ENCODE data around the gene CYP1A1.
"Not testable (repeated sequence)": the region's sequence is repeated elsewhere in the genome, so short reads cannot be mapped to it uniquely, and the experiment has no call there.

CYP1A1 gene

DNA sequence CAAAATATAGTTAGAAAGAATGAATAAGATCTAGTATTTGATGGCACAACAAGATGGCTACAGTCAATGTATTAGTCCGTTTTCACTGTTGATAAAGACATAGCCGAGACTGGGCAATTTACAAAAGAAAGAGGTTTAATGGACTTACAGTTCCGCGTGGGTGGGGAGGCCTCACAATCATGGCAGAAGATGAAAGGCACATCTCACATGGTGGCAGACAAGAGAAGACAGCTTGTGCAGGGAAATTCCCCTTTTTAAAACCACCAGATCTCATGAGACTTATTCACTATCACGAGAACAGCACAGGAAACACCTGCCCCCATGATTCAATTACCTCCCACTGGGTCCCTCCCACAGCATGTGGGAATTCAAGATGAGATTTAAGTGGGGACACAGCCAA lies 12.9 kb upstream of the CYP1A1 start:
- DNase-seq (ENCODE audit: low read depth in 2 of 2) = not testable (repeated sequence)

- no peak for DNase-seq (ENCODE audit: low read depth in 2 of 2)
These were observed 10.0 kb upstream of the CYP1A1 start for GRCh38 chr15:74735305-74735704.

DNA sequence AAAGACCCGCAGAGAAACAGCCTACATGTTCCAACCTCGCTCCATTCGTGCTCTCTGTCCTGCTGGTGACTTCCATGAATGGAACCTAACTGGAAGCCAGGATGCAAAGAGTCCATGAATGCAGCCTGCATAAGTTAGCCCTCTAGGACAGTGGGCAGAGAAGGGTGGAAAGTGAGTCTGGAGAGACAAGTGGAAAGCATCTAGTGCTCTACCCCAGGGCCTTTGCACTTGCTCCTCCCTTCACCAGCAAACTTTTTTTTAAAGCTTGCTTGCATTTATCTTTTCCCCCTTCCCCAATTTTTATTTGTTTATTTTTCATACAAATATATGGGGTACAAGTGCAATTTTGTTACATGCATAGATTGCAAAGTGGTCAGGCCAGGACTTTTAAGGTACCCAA lies 7.9 kb upstream of the CYP1A1 start:
- no peak for DNase-seq (ENCODE audit: low read depth in 2 of 2)

DNA sequence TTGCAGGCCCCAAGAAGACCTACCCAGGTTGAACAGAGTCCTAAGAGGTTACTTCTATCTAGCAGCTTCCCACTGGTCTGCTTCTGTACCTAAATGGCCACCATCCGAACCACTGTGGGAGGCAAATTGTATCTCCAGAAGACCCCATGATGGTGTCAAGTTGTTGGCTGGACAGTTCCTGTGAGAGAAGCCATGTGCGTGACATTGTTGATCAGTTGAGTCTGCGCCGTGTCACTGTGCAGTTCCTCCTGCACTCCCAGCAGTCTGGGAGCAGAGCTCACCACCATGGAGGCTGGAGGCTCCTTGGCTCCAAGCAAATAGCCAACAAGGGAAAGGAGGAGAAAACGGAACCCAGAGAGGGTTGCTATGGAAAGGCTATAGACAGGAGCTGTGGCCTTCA lies 7.5 kb upstream of the CYP1A1 start:
- no peak for DNase-seq (ENCODE audit: low read depth in 2 of 2)

GRCh38 chr15:74730619-74731316 lies 5.4 kb upstream of the CYP1A1 start:
- no peak for DNase-seq (ENCODE audit: low read depth in 2 of 2)

DNA sequence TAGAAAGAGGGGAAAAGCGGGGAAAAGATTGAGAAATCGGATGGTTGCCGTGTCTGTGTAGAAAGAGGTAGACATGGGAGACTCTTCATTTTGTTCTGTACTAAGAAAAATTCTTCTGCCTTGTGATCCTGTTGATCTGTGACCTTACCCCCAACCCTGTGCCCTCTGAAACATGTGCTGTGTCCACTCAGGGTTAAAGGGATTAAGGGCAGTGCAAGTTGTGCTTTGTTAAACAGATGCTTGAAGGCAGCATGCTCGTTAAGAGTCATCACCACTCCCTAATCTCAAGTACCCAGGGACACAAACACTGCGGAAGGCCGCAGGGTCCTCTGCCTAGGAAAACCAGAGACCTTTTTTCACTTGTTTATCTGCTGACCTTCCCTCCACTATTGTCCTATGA lies 4.0 kb upstream of the CYP1A1 start:
- DNase-seq (ENCODE audit: low read depth in 2 of 2) = not testable (repeated sequence)

DNA sequence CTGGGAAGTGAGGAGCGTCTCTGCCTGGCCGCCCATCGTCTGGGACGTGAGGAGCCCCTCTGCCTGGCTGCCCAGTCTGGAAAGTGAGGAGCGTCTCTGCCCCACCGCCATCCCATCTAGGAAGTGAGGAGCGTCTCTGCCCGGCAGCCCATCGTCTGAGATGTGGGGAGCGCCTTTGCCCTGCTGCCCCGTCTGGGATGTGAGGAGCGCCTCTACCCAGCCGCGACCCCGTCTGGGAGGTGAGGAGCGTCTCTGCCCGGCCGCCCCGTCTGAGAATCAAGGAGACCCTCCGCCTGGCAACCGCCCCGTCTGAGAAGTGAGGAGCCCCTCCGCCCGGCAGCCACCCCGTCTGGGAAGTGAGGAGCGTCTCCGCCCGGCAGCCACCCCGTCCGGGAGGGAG lies 3.4 kb upstream of the CYP1A1 start:
- DNase-seq (ENCODE audit: low read depth in 2 of 2) = not testable (repeated sequence)

DNA sequence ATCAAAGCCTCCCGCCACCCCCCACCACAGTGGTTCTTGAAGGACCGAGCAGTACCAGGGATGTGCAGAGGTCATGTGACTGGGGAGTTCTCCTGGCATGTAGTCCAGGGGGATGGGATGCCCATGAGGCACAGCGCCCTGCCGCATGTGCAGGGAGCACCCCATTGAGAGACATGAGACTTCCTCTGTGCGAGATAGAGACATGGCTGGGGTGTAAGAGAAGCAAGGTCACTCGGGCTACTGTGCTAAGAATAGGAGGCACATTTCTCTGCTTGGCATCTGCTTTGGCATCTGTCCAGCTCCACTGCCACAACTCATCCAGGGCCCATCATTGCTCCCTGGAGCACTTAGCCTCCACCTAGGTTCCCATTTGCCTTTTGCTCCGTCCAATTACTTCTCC lies 2.4 kb upstream of the CYP1A1 start:
- no peak for DNase-seq (ENCODE audit: low read depth in 2 of 2)

- peak in 1 of 2 donors; percentile 7 for DNase-seq (ENCODE audit: low read depth in 2 of 2)
These were observed 1.4 kb upstream of the CYP1A1 start for GRCh38 chr15:74726774-74727164.

DNA sequence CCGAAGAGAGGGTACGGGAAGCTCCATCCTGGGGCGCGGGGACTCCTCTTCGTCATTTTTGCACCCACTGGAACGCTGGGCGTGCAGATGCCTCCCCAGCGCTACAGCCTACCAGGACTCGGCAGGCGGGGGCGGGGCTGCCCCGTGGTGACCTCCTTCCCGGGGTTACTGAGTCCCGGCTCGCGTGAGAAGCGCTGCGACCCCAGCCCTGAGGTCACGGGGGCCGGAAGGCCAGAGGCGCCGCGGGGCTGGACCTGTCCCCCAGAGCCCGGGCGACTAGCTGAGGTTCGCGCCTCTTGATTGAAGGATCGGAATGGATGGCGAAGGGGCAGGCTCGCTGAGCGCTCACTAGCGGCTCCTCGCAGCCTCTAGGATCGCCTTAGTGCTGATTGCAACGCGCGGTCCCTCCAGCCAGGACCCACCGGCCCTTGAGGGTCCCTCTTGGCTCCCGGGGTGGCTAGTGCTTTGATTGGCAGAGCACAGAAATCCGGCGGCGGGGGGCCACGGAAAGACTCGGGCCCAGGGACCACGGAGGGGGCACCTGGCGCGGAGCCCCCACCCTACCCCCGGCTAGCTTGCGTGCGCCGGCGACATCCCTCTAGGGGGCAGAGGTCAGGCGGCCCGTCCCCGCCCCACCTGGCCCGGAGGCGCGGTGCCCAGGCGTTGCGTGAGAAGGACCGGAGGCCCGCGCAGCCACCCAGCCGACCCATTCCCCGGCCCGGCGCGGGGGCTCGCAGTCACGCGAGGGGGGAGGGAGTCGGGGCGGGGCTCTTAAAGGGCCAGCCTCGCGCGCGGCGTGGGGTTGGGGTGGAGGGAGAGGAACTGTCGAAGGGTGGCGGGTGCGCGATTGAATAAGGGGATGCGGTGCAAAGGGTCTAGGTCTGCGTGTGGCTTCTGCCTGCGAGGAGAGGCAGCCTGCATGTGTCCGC lies 781 bp upstream of the CYP1A1 start:
- DNase-seq (ENCODE audit: low read depth in 2 of 2) = peak in 1 of 2 donors; percentile 49

DNA sequence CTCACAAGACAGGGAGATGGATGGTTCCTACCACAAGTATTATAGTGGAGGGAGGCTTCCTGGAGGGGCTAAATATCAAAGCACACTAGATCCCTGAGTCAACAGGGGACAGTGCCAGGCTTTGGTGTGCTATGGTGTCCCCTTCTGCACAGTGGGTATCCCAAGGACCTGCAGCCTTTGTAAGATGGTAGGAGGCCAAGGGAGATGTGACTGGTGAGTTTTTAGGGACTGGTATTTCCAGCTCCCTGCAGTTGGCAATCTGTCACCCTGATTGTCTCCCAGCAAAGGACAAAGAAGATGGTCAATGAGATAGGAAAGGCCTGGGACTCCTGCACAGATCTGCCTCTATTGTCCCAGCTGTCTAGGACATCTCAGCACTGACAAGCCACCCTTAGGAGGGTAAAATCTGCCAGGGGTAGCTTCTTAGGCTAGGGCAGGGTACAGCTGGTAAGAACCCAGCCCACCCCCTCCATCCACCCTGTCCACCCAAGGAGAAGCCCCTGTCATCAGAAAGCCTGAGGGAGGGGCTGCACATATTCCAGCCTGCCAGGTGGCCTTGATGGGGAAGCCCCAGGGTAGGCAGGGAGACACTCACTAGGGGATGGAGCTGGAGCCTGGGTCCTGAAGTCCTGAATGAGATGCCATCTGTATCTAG lies 631 bp downstream of the CYP1A1 start:
- no peak for DNase-seq (ENCODE audit: low read depth in 2 of 2)

DNA sequence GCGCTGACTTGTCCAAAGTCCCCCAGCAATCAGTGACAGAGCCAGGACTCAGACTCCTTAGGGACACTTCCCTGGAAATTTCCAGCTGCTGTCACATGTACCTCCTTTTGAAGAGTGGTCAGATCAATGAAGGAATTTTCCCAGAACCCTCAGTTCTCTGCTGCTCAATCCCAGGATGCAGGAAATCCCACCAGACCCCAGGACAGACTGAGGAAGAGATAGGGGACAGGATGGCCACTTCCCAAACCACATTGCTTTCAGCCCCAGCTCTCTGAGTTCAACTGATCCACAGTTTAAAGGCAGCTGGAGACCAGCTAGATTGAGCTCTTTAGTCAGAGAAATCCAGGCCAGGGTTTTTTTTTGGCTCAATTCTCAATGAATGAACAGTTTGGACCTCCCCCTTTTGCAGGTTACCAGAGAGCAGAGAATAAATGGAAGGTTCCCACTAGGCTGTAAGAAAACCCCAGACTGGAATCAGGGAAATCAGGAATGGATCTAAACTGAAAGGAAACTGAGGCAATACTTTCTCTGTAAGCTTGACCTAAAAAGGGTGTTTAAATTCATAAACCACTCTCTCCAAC lies 1.5 kb downstream of the CYP1A1 start:
- no peak for DNase-seq (ENCODE audit: low read depth in 2 of 2)

DNA sequence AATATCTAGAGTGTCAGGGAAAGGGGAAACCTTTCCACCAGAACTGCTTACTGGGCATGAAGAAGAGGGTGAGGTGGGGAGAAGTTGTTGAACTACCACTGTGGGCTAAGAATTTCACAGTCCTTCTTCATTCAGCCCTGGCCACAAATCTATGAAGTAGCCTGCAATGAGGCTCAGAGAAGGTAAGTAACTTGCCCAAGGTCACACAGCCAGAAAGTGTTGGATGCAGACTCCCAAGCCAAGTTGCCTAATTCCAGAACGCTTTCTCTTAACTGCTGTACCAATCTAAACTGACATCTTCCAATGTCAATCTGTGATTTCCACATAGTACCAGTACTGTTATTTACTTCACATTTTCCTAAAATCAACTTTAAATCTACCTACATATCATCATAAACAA lies 2.1 kb downstream of the CYP1A1 start:
- no peak for DNase-seq (ENCODE audit: low read depth in 2 of 2)

- no peak for DNase-seq (ENCODE audit: low read depth in 2 of 2)
These were observed 2.7 kb downstream of the CYP1A1 start for GRCh38 chr15:74722591-74722990.

DNA sequence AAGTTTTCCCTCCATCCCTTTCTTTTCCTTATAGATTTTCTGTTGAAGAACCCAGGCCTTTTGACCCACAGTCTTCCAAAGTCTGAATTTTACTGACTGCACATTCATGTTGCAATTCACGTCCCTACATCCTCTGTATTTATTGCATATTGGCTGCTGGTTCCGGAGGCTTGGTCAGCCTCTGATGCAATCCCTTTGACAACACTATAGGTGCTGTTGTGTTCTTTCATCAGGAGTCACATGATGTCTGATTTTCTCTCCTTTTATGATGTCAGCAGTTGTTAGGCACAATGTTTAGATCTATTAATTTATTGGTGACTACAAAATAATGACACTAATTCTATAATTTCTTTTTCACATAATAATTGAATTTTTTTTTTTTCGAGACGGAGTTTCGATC lies 8.7 kb downstream of the CYP1A1 start:
- no peak for DNase-seq (ENCODE audit: low read depth in 2 of 2)

- no peak for DNase-seq (ENCODE audit: low read depth in 2 of 2)
These were observed 13.0 kb downstream of the CYP1A1 start for GRCh38 chr15:74712311-74712710.

- DNase-seq (ENCODE audit: low read depth in 2 of 2) = no peak
These were observed 14.8 kb downstream of the CYP1A1 start for GRCh38 chr15:74710319-74711094.

GRCh38 chr15:74709892-74710291 lies 15.4 kb downstream of the CYP1A1 start:
- no peak for DNase-seq (ENCODE audit: low read depth in 2 of 2)

DNA sequence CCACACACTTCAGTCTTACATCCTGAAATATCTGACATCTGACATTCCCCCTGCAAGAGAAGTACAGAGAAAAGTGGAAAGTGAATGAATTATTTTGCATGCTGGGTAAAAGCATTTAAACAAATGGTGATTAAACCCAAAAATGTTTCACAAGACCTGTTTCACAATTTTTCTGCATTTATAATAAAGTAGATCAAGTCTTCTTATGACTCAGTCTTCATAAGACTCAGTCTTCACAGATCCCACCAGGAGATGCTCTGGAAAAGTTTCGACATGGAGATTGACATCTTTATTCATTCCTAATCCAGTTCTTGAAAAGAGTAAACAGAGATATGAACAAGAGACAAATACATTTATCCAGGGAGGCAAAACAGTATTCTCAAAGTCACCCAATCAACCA lies 16.3 kb downstream of the CYP1A1 start:
- DNase-seq (ENCODE audit: low read depth in 2 of 2) = no peak

GRCh38 chr15:74696808-74697207 lies 28.5 kb downstream of the CYP1A1 start:
- no peak for DNase-seq (ENCODE audit: low read depth in 2 of 2)

- no peak for DNase-seq (ENCODE audit: low read depth in 2 of 2)
These were observed 29.0 kb downstream of the CYP1A1 start for GRCh38 chr15:74696398-74696729.
